Panc1 (cell line): Measurements from ENCODE around the gene AWAT2. TPM values are rescaled to one million over a fixed set of nuclear protein-coding genes. Genes with fewer than 3 reads are reported as not detected.
"Not testable (repeated sequence)": the region's sequence is repeated elsewhere in the genome, so short reads cannot be mapped to it uniquely, and the experiment has no call there.

Experiments used
- ATAC-seq: fragments of 200-7000 bp; cut with Tn5 transposase; 2 replicates; pipeline ENCODE4 v1.9.1; 2020; ENCODE audit warnings: mild to moderate bottlenecking, moderate library complexity
- BruUV-seq: library from RNA; stranded (reverse); fragments of 400-500 nt; replicated peaks from 2 replicates; lab custom pipeline; 2021; lab: Mats Ljungman, UMichigan
- CTCF ChIA-PET: fragments of 300-600 bp; sonication (Branson Sonifier 250); formaldehyde crosslinking; loops from one replicate; lab custom pipeline; 2022; ENCODE audit warnings: antibody characterized with exemption; lab: Charles Lee
- POLR2A ChIA-PET: fragments of 300-600 bp; sonication (Branson Sonifier 250); formaldehyde crosslinking; loops from one replicate; lab custom pipeline; 2022; ENCODE audit warnings: antibody characterized with exemption; lab: Charles Lee
- DNase-seq: peaks from one replicate; pipeline ENCODE4 v3.0.0-alpha.2; 2010; ENCODE audit warnings: low read depth, low spot score
- H3K27ac ChIP-seq: 2 replicates; pipeline ENCODE4 v1.5.1; 2011; ENCODE audit warnings: mild to moderate bottlenecking, low read length, inconsistent platforms
- H3K27me3 ChIP-seq: fragments of 200-500 bp; sonication (Bioruptor generic); 2 replicates; pipeline ENCODE4 v1.6.0; 2014; ENCODE audit warnings: low read length, inconsistent platforms; ENCODE audit not compliant: control insufficient read depth, insufficient read depth
- H3K36me3 ChIP-seq: fragments of 200-500 bp; sonication (Bioruptor generic); 2 replicates; pipeline ENCODE4 v1.5.1; 2014; ENCODE audit warnings: inconsistent platforms, mild to moderate bottlenecking, low read length, moderate library complexity; ENCODE audit not compliant: control insufficient read depth, insufficient read depth
- H3K4me1 ChIP-seq: 2 replicates; pipeline ENCODE4 v1.5.1; 2011; ENCODE audit warnings: inconsistent platforms, mild to moderate bottlenecking, low read length, moderate library complexity; ENCODE audit not compliant: control insufficient read depth, insufficient read depth
- H3K4me3 ChIP-seq, 2 experiments: 2 replicates each; pipeline ENCODE4 v1.5.1; 2011 to 2012; ENCODE audit warnings: low read depth in 2 of 2, low read length in 2 of 2, mild to moderate bottlenecking in 2 of 2, inconsistent platforms in 1 of 2, moderate library complexity in 1 of 2
- H3K9me3 ChIP-seq: fragments of 200-500 bp; sonication (Bioruptor generic); 2 replicates; pipeline ENCODE4 v1.5.1; 2014; ENCODE audit warnings: low read depth, mild to moderate bottlenecking, inconsistent platforms, low read length, moderate library complexity; ENCODE audit not compliant: control insufficient read depth, insufficient read depth
- CTCF ChIP-seq: fragments of 450-650 bp; IDR thresholded peaks from 2 replicates; pipeline ENCODE4 v1.5.1; 2017; ENCODE audit warnings: mild to moderate bottlenecking
- POLR2AphosphoS5 ChIP-seq: IDR thresholded peaks from 2 replicates; pipeline ENCODE4 v1.6.1; 2012; ENCODE audit warnings: mild to moderate bottlenecking, low read depth, low read length, moderate library complexity
- REST ChIP-seq, 2 experiments: IDR thresholded peaks; 2 replicates each; pipeline ENCODE4 v1.6.1; 2011 to 2012; ENCODE audit warnings: low read depth in 2 of 2, control low read depth in 1 of 2, low read length in 1 of 2, mild to moderate bottlenecking in 1 of 2, moderate library complexity in 1 of 2; ENCODE audit not compliant: insufficient read depth in 1 of 2
- SIN3A ChIP-seq: IDR thresholded peaks from 2 replicates; pipeline ENCODE4 v1.6.1; 2012; ENCODE audit warnings: low read depth, mild to moderate bottlenecking, low read length, moderate library complexity, borderline replicate concordance; ENCODE audit not compliant: insufficient read depth
- TCF7L2 ChIP-seq: IDR thresholded peaks from 2 replicates; pipeline ENCODE4 v1.6.1; 2011; ENCODE audit warnings: mild to moderate bottlenecking, low read depth, low read length, inconsistent platforms
- in situ Hi-C: cut with HindIII; loops from 2 replicates; pipeline ENCODE4 v1.10.0; 2016; ENCODE audit warnings: low sequenced_read_pairs, low pct_unique_long_range_greater_than_20kb
- intact Hi-C: fragments of 100-400 bp; cut with micrococcal nuclease; formaldehyde crosslinking; loops from one replicate; pipeline ENCODE4 v1.10.0; 2022; ENCODE audit not compliant: unreplicated experiment
- total RNA-seq: library from RNA; stranded (reverse); gene quantifications from one replicate; pipeline ENCODE4 v1.2.1, GENCODE V29; 2021; ENCODE audit not compliant: unreplicated experiment

The AWAT2 gene
- total RNA-seq, 1 experiment from 2014 or later: not detected

- no peaks in the 10 kb centered on the region for H3K27me3 ChIP-seq
- BruUV-seq: no TSS peak
- H3K9me3 ChIP-seq: no peaks in the 10 kb centered on the region
- H3K4me3 ChIP-seq: no peak overlapping the region
- no peak overlapping the region for H3K27ac ChIP-seq
- no peak for ATAC-seq
- ChIA-PET POLR2A (no interaction called here), CTCF (no interaction called here)
- TF ChIP-seq TCF7L2: no peak
- TF ChIP-seq CTCF: no peak
- no peak for TF ChIP-seq SIN3A
- no peak for TF ChIP-seq REST (IDR thresholded peaks at IDR 0.05; ENCODE audit: insufficient read depth in 1 of 2, low read depth in 2 of 2, low read length in 1 of 2)
- no peak for TF ChIP-seq POLR2AphosphoS5
- intact Hi-C loops (no loop called here), in situ Hi-C loops (no loop called here)
- no peaks in the 10 kb centered on the region for H3K4me1 ChIP-seq
- DNase-seq: no peak
- no peaks in the 10 kb centered on the region for H3K36me3 ChIP-seq
These were observed 47.9 kb downstream of the AWAT2 start for GRCh38 chrX:70001708-70002341.

DNA sequence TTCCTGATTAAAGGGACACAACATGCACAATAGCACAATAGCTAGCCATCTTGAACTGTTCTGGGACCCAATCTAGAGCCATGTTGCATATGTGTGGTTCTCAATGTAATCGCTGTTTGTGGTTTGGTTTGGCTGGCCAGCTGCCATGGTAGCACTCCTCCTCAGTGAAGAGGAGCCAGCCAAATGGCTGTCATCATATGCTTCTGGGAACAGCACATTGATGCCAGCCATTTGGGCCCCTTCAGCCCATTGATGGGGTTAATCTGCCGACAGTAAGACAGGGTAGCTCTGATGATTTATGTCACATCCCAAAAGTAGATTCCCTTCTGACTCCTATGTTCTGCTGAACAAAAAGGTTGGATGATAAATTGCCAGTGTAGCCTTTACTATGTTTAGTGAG lies 48.5 kb downstream of the AWAT2 start:
- no peak for ATAC-seq
- Histone ChIP-seq H3K4me1 (no peaks in the 10 kb centered on the region), H3K4me3 (no peak overlapping the region), H3K9me3 (no peaks in the 10 kb centered on the region), H3K27me3 (no peaks in the 10 kb centered on the region), H3K27ac (no peak overlapping the region), H3K36me3 (no peaks in the 10 kb centered on the region)
- in situ Hi-C loops (no loop called here), intact Hi-C loops (no loop called here)
- no TSS peak for BruUV-seq
- no peak for TF ChIP-seq SIN3A
- no peak for TF ChIP-seq CTCF
- TF ChIP-seq TCF7L2: no peak
- no peak for TF ChIP-seq POLR2AphosphoS5
- no peak for TF ChIP-seq REST (IDR thresholded peaks at IDR 0.05; ENCODE audit: insufficient read depth in 1 of 2, low read depth in 2 of 2, low read length in 1 of 2)
- no peak for DNase-seq
- CTCF ChIA-PET: no interaction called here
- POLR2A ChIA-PET: no interaction called here

DNA sequence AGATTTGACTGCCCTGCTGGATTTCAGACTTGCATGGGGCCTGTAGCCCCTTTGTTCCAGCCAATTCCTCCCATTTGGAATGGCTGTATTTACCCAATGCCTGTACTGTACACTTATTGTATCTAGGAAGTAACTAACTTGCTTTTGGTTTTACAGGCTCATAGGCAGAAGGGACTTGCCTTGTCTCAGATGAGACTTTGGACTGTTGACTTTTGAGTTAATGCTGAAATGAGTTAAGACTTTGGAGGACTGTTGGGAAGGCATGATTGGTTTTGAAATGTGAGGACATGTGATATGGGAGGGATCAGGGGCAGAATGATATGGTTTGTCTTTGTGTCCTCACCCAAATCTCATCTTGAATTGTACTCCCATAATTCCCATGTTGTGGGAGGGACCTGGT lies 51.4 kb downstream of the AWAT2 start:
- H3K27ac ChIP-seq, BruUV-seq, in situ Hi-C loops, POLR2A ChIA-PET, H3K27me3 ChIP-seq, ATAC-seq, H3K9me3 ChIP-seq, CTCF ChIA-PET, H3K4me1 ChIP-seq, H3K36me3 ChIP-seq, H3K4me3 ChIP-seq, DNase-seq, intact Hi-C loops: not testable (repeated sequence)
